Measurements from ENCODE around the gene PRR36.

GRCh38 chr19:7859831-7860713 lies 14.1 kb downstream of the PRR36 start:
- no peak for TF ChIP-seq CTCF (IDR thresholded peaks at IDR 0.05)
- no peak for TF ChIP-seq EP300 (IDR thresholded peaks at IDR 0.05)
- TF ChIP-seq POLR2A (IDR thresholded peaks at IDR 0.05): no peak
- no peak for TF ChIP-seq POLR2AphosphoS5 (IDR thresholded peaks at IDR 0.05)
